Kidney epithelial cell (primary cell): ENCODE measurements around the gene PREX1. TPM values are rescaled to one million over a fixed set of nuclear protein-coding genes. Genes with fewer than 3 reads are reported as not detected.
"Not testable (repeated sequence)": the region's sequence is repeated elsewhere in the genome, so short reads cannot be mapped to it uniquely, and the experiment has no call there.

Experiments
- DNase-seq: peaks from one replicate; pipeline ENCODE4 v3.0.0-alpha.2; 2010; ENCODE audit warnings: low read depth
- H3K27me3 ChIP-seq: 2 replicates; pipeline ENCODE4 v1.6.0; 2011; ENCODE audit warnings: low read length; ENCODE audit not compliant: control insufficient read depth, insufficient read depth
- H3K36me3 ChIP-seq: 2 replicates; pipeline ENCODE4 v1.5.1; 2011; ENCODE audit warnings: low read length; ENCODE audit not compliant: control insufficient read depth, insufficient read depth
- H3K4me3 ChIP-seq: 2 replicates; pipeline ENCODE4 v1.5.1; 2011; ENCODE audit warnings: low read depth, mild to moderate bottlenecking, control low read depth, low read length
- total RNA-seq: library from RNA; depleted of rRNA; stranded (reverse); fragments of >200 nt; gene quantifications from 2 replicates; pipeline ENCODE4 v1.2.3, GENCODE V29; 2015
- TF ChIP-seq, protein P1 (sequence below): IDR thresholded peaks from 2 replicates; pipeline ENCODE4 v1.5.1; 2011; ENCODE audit warnings: mild to moderate bottlenecking, moderate library complexity, low read length, control low read depth, inconsistent platforms; ENCODE audit not compliant: insufficient read depth, poor library complexity, severe bottlenecking

Gene PREX1
- total RNA-seq, 1 donor from 2014 or later, result 3.5 TPM

- Histone ChIP-seq H3K4me3 (no peak overlapping the region), H3K36me3 (no peaks in the 10 kb centered on the region), H3K27me3 (no peaks in the 10 kb centered on the region)
- DNase-seq, result no peak
- TF ChIP-seq, protein P1, sequence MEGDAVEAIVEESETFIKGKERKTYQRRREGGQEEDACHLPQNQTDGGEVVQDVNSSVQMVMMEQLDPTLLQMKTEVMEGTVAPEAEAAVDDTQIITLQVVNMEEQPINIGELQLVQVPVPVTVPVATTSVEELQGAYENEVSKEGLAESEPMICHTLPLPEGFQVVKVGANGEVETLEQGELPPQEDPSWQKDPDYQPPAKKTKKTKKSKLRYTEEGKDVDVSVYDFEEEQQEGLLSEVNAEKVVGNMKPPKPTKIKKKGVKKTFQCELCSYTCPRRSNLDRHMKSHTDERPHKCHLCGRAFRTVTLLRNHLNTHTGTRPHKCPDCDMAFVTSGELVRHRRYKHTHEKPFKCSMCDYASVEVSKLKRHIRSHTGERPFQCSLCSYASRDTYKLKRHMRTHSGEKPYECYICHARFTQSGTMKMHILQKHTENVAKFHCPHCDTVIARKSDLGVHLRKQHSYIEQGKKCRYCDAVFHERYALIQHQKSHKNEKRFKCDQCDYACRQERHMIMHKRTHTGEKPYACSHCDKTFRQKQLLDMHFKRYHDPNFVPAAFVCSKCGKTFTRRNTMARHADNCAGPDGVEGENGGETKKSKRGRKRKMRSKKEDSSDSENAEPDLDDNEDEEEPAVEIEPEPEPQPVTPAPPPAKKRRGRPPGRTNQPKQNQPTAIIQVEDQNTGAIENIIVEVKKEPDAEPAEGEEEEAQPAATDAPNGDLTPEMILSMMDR, result no peak
Measured at GRCh38 chr20:48844996-48845395, 17.2 kb upstream of the PREX1 start.

- H3K36me3 ChIP-seq, H3K27me3 ChIP-seq, H3K4me3 ChIP-seq, DNase-seq: not testable (repeated sequence)
Measured at GRCh38 chr20:48843896-48844295, 16.1 kb upstream of the PREX1 start.

GRCh38 chr20:48843057-48843806, 15.4 kb upstream of the PREX1 start:
- no peak overlapping the region for H3K4me3 ChIP-seq

DNA sequence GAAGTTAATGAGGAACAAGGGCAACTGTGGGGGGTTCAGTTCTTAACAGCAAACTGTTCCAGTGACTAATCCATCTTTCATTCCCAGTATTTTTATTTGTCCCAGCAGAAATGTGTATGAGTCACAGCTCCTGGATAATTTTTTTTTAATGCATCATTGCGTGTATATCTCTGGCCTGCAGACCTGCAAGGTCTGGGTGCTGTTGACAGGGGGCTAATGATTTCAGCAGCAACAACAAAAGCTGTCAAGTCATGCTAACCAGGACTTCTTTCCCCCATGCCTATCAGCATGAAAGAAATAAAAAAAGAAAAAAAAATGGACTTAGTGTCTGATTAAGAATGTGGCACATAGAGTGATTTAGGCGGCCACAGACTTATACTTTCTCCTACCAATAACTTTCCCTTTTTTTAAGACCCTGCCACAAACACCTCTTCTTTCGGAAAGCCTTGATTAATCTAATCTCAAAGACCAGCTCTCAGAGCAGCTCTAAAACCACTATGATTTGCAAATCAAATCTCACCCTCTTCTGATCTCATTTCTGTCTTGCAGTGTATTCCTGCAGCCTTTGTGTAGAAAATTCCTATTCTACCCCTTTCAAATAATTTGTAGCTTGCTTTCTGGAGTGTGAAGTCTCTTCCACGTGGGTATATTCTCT, 14.2 kb upstream of the PREX1 start:
- TF ChIP-seq, protein P1, result no peak
- Histone ChIP-seq H3K4me3 (no peak overlapping the region), H3K36me3 (no peaks in the 10 kb centered on the region), H3K27me3 (no peaks in the 10 kb centered on the region)
- peak; percentile 39 for DNase-seq

More at GRCh38 chr20:48843057-48843806, 15.4 kb upstream of the PREX1 start:
- TF ChIP-seq, protein P1, result no peak
- Histone ChIP-seq H3K27me3 (no peaks in the 10 kb centered on the region), H3K36me3 (no peaks in the 10 kb centered on the region)
- no peak for DNase-seq

DNA sequence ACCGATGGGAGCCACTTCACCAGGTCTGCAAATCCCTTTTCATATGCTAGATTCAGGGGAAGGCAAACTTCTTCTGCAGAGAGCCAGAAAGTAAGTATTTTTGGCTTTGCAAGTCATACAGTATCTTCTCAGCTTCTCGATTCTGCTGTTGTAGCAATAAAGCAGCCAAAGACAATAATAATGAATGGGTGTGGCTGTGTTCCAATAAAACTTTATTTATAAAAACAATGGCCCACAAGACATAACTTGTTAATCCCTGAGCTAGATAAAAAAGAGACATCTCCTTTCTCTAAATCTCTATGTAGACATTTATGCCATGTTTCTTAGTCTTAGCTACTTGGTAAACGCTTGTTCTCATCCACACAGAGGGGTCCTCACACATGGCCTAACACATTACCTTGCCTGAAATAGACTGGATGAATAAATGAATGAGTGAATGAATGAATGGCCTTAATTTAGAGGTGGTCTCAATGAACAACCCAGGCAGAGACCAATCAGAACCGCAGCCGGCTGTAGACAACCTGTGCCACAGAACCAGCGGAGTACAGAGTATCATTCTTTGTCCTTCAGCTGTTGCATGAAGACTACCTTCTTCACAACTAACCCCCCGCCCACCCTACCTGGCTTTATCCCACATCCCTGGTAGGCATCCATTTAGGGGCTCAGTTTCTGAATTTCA, 13.5 kb upstream of the PREX1 start:
- Histone ChIP-seq H3K4me3 (no peak overlapping the region), H3K27me3 (no peaks in the 10 kb centered on the region), H3K36me3 (no peaks in the 10 kb centered on the region)
- TF ChIP-seq, protein P1, result no peak
- no peak for DNase-seq

DNA sequence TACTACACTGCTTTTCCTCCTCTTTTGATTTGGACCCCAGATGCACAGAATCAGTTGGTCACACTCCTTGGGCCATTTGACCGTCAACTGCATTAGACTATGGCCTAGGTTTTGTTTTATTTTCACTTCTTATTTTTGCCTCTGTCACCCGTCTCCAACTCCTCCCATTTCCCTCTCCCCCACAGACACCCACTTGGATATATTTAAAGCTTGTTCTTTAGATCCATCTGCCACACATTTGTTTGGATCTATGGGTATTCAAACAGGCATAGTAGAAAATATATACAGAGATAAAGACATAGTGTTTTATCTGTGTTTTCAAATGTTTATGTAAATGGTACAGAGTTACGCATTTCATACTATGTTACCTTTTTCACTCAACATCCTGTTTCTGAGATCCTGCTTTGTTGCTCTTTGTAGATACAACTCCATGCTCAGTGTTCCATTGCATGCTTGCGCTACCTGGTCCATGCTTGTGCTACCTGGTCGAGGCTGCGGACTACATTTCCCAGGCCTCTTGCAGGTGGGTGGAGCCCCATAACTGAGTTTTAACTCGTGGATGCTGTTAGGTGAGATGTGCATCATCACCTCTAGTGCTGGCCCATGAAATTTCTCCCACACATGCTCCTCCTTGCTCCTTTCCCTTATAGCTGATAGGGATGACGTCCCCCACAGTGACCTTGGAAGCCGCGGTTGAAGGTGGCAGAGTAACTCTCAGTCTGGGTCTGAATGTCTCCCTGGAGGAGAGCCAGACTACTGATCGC, 11.5 kb upstream of the PREX1 start:
- H3K27me3 ChIP-seq, result no peaks in the 10 kb centered on the region
- no peak for DNase-seq
- TF ChIP-seq, protein P1, result no peak
- no peak overlapping the region for H3K4me3 ChIP-seq
- no peaks in the 10 kb centered on the region for H3K36me3 ChIP-seq
